H9 (cell line): ENCODE data around the gene TTYH2. TPM values are rescaled to one million over a fixed set of nuclear protein-coding genes. Genes with fewer than 3 reads are reported as not detected.

Source experiments
- DNase-seq: peaks from one replicate; pipeline ENCODE4 v3.0.0-alpha.2; 2017
- H2AFZ ChIP-seq: one replicate; pipeline ENCODE4 v1.6.1; 2013; ENCODE audit warnings: mild to moderate bottlenecking, low read length, control low read depth, moderate library complexity
- H2AK5ac ChIP-seq: 2 replicates; pipeline ENCODE4 v1.6.1; 2013; ENCODE audit warnings: low read length, control low read depth, mixed read lengths; ENCODE audit not compliant: insufficient read length
- H2BK120ac ChIP-seq: one replicate; pipeline ENCODE4 v1.6.1; 2013; ENCODE audit warnings: low read depth, mild to moderate bottlenecking, low read length, control low read depth, inconsistent platforms; ENCODE audit not compliant: poor library complexity, severe bottlenecking
- H2BK12ac ChIP-seq: 2 replicates; pipeline ENCODE4 v1.6.1; 2013; ENCODE audit warnings: low read length, control low read depth, mixed read lengths, low read depth; ENCODE audit not compliant: insufficient read length
- H2BK15ac ChIP-seq: 2 replicates; pipeline ENCODE4 v1.6.1; 2013; ENCODE audit warnings: low read depth, low read length, control low read depth
- H2BK20ac ChIP-seq: one replicate; pipeline ENCODE4 v1.6.1; 2013; ENCODE audit warnings: low read depth, mild to moderate bottlenecking, low read length, control low read depth, inconsistent platforms; ENCODE audit not compliant: poor library complexity, severe bottlenecking
- H2BK5ac ChIP-seq: 2 replicates; pipeline ENCODE4 v1.6.1; 2013; ENCODE audit warnings: low read length, control low read depth, mixed read lengths; ENCODE audit not compliant: insufficient read length
- H3K14ac ChIP-seq: 2 replicates; pipeline ENCODE4 v1.6.1; 2013; ENCODE audit warnings: low read length, control low read depth; ENCODE audit not compliant: insufficient read depth
- H3K18ac ChIP-seq: 2 replicates; pipeline ENCODE4 v1.6.1; 2013; ENCODE audit warnings: low read depth, mild to moderate bottlenecking, mixed read lengths, low read length, control low read depth; ENCODE audit not compliant: insufficient read length
- H3K23ac ChIP-seq: 2 replicates; pipeline ENCODE4 v1.6.1; 2013; ENCODE audit warnings: low read length, control low read depth, mixed read lengths, low read depth; ENCODE audit not compliant: insufficient read length
- H3K23me2 ChIP-seq: 2 replicates; pipeline ENCODE4 v1.6.1; 2013; ENCODE audit warnings: low read depth, mild to moderate bottlenecking, mixed read lengths, low read length, control low read depth; ENCODE audit not compliant: insufficient read length, poor library complexity, severe bottlenecking
- H3K27ac ChIP-seq: 2 replicates; pipeline ENCODE4 v1.5.1; 2013; ENCODE audit warnings: low read length, control low read depth, mixed read lengths, low read depth; ENCODE audit not compliant: insufficient read length
- H3K27me3 ChIP-seq: 2 replicates; pipeline ENCODE4 v1.6.1; 2013; ENCODE audit warnings: low read length, control low read depth, inconsistent platforms; ENCODE audit not compliant: insufficient read depth
- H3K4ac ChIP-seq: 2 replicates; pipeline ENCODE4 v1.6.1; 2013; ENCODE audit warnings: low read depth, mild to moderate bottlenecking, control low read depth, inconsistent platforms, low read length, moderate library complexity
- H3K4me1 ChIP-seq: 2 replicates; pipeline ENCODE4 v1.6.1; 2013; ENCODE audit warnings: low read length, control low read depth, inconsistent platforms; ENCODE audit not compliant: insufficient read depth
- H3K4me2 ChIP-seq: 2 replicates; pipeline ENCODE4 v1.6.1; 2013; ENCODE audit warnings: low read length, control low read depth, mixed read lengths; ENCODE audit not compliant: insufficient read length, insufficient read depth
- H3K56ac ChIP-seq: 2 replicates; pipeline ENCODE4 v1.6.1; 2013; ENCODE audit warnings: low read depth, mild to moderate bottlenecking, mixed read lengths, low read length, control low read depth; ENCODE audit not compliant: insufficient read length
- H3K79me1 ChIP-seq: 2 replicates; pipeline ENCODE4 v1.6.1; 2013; ENCODE audit warnings: low read depth, mild to moderate bottlenecking, moderate library complexity, low read length, control low read depth, inconsistent platforms; ENCODE audit not compliant: insufficient read depth, poor library complexity, severe bottlenecking
- H3K79me2 ChIP-seq: 2 replicates; pipeline ENCODE4 v1.6.1; 2013; ENCODE audit warnings: low read length, control low read depth, inconsistent platforms; ENCODE audit not compliant: insufficient read depth
- H3K9ac ChIP-seq: 2 replicates; pipeline ENCODE4 v1.6.1; 2013; ENCODE audit warnings: low read length, control low read depth, mixed read lengths; ENCODE audit not compliant: insufficient read length; ENCODE audit errors: extremely low read depth
- H3K9me3 ChIP-seq: one replicate; pipeline ENCODE4 v1.6.1; 2013; ENCODE audit warnings: low read depth, low read length, inconsistent platforms; ENCODE audit not compliant: control insufficient read depth
- H3T11ph ChIP-seq: one replicate; pipeline ENCODE4 v1.6.1; 2013; ENCODE audit warnings: mild to moderate bottlenecking, low read length, control low read depth, inconsistent platforms
- H4K20me1 ChIP-seq: one replicate; pipeline ENCODE4 v1.6.1; 2013; ENCODE audit not compliant: control insufficient read depth, insufficient read length, insufficient read depth
- H4K5ac ChIP-seq: 2 replicates; pipeline ENCODE4 v1.6.1; 2013; ENCODE audit warnings: low read depth, mild to moderate bottlenecking, mixed read lengths, low read length, control low read depth; ENCODE audit not compliant: insufficient read length
- H4K8ac ChIP-seq: replicated peaks from 2 replicates; pipeline ENCODE4 v1.6.1; 2013; ENCODE audit warnings: low read length, control low read depth, mixed read lengths, low read depth; ENCODE audit not compliant: insufficient read length
- H4K91ac ChIP-seq: 2 replicates; pipeline ENCODE4 v1.6.1; 2013; ENCODE audit warnings: low read depth, mild to moderate bottlenecking, moderate library complexity, mixed read lengths, low read length, control low read depth; ENCODE audit not compliant: insufficient read length
- H3K27ac Mint-ChIP-seq, 3 experiments: 2 replicates in 2 of 3; 3 replicates in 1 of 3; pipeline ENCODE4 v1.8.0; 2020 to 2021; ENCODE audit warnings: mixed read lengths in 3 of 3, mild to moderate bottlenecking in 1 of 3, moderate library complexity in 1 of 3
- H3K27me3 Mint-ChIP-seq: 2 replicates; pipeline ENCODE4 v1.8.0; 2021; ENCODE audit warnings: low read depth, mild to moderate bottlenecking, moderate library complexity, mixed read lengths
- H3K36me3 Mint-ChIP-seq, 3 experiments: 2 replicates in 2 of 3; 3 replicates in 1 of 3; pipeline ENCODE4 v1.8.0; 2020 to 2021; ENCODE audit warnings: low read depth in 3 of 3, mixed read lengths in 3 of 3; ENCODE audit not compliant: insufficient read depth in 1 of 3
- H3K4me1 Mint-ChIP-seq, 2 experiments: 2 replicates each; pipeline ENCODE4 v1.8.0; 2020; ENCODE audit warnings: mixed read lengths in 2 of 2
- H3K4me3 Mint-ChIP-seq, 2 experiments: 2 replicates in 1 of 2; 3 replicates in 1 of 2; pipeline ENCODE4 v1.8.0; 2020 to 2021; ENCODE audit warnings: mild to moderate bottlenecking in 2 of 2, mixed read lengths in 2 of 2, moderate library complexity in 1 of 2
- H3K9me3 Mint-ChIP-seq, 2 experiments: 2 replicates in 1 of 2; 3 replicates in 1 of 2; pipeline ENCODE4 v1.8.0; 2020; ENCODE audit warnings: mild to moderate bottlenecking in 2 of 2, mixed read lengths in 2 of 2, moderate library complexity in 1 of 2
- CTCF ChIP-seq: fragments of 200-600 bp; sonication (generic); conservative IDR thresholded peaks from 3 replicates; pipeline ENCODE4 v1.8.0; 2021; ENCODE audit warnings: antibody characterized with exemption, mild to moderate bottlenecking
- WGBS: extraction: QIAGEN DNeasy Blood & Tissue Kit; methylation state at CpG from one replicate; pipeline ENCODE4 v1.1.7; 2013; ENCODE audit warnings: missing lambda C conversion rate, low lambda C conversion rate, mixed read lengths; ENCODE audit not compliant: insufficient read length; ENCODE audit errors: extremely low coverage; 5-methylcytosine and 5-hydroxymethylcytosine counted together
- total RNA-seq: library from RNA; stranded (reverse); gene quantifications from 2 replicates; pipeline ENCODE4 v1.2.1, GENCODE V29; 2021

TTYH2 gene
- total RNA-seq, 1 experiment from 2014 or later = 1.6 TPM

- H3K79me2 ChIP-seq = no peaks in the 10 kb centered on the region
- no peak overlapping the region for H2BK20ac ChIP-seq
- H3K14ac ChIP-seq = no peak overlapping the region
- H4K8ac ChIP-seq = no peak overlapping the region
- no peak overlapping the region for H2BK5ac ChIP-seq
- H4K20me1 ChIP-seq = no peaks in the 10 kb centered on the region
- no peak overlapping the region for H2BK15ac ChIP-seq
- H3K27me3 ChIP-seq = no peaks in the 10 kb centered on the region
- no peak overlapping the region for H3K27ac ChIP-seq
- peaks cover 3% of the 10 kb centered on the region; the same call in 1 of the 2 replicates for H3K27me3 Mint-ChIP-seq
- no peak overlapping the region for H4K5ac ChIP-seq
- H3K79me1 ChIP-seq = no peaks in the 10 kb centered on the region
- no peak overlapping the region for H2AK5ac ChIP-seq
- no peak overlapping the region for H3K4me2 ChIP-seq
- no peaks in the 10 kb centered on the region for H3K9me3 Mint-ChIP-seq
- WGBS = no CpG with 5 or more reads among the region's 19 CpGs
- H3K4me3 Mint-ChIP-seq = no peak overlapping the region
- H3K18ac ChIP-seq = no peak overlapping the region
- no peak overlapping the region for H3K9ac ChIP-seq
- peak overlapping the region; percentile 30 for H2BK120ac ChIP-seq
- no peak for DNase-seq
- no peaks in the 10 kb centered on the region; a peak in 1 of 7 replicates for H3K36me3 Mint-ChIP-seq
- H3K23me2 ChIP-seq = no peaks in the 10 kb centered on the region
- no peaks in the 10 kb centered on the region for H3K4me1 ChIP-seq
- no peak overlapping the region for H3T11ph ChIP-seq
- H3K4ac ChIP-seq = no peak overlapping the region
- no peak overlapping the region for H3K27ac Mint-ChIP-seq
- no peak overlapping the region for H3K56ac ChIP-seq
- no peak for TF ChIP-seq CTCF
- H3K9me3 ChIP-seq = no peaks in the 10 kb centered on the region
- H2BK12ac ChIP-seq = no peak overlapping the region
- no peak overlapping the region for H3K23ac ChIP-seq
- H3K4me1 Mint-ChIP-seq = peaks cover 13 to 46% of the 10 kb centered on the region in 2 experiments
- H4K91ac ChIP-seq = no peak overlapping the region
- no peak overlapping the region for H2AFZ ChIP-seq
Measured at GRCh38 chr17:74235040-74235581, 21.7 kb downstream of the TTYH2 start.
